ENCODE data around the gene GABRR2. TPM values are rescaled to one million over a fixed set of nuclear protein-coding genes. Genes with fewer than 3 reads are reported as not detected.

GABRR2 gene
- total RNA-seq, 2 experiments from 2014 or later, result 0.30 to 0.77 TPM

DNA sequence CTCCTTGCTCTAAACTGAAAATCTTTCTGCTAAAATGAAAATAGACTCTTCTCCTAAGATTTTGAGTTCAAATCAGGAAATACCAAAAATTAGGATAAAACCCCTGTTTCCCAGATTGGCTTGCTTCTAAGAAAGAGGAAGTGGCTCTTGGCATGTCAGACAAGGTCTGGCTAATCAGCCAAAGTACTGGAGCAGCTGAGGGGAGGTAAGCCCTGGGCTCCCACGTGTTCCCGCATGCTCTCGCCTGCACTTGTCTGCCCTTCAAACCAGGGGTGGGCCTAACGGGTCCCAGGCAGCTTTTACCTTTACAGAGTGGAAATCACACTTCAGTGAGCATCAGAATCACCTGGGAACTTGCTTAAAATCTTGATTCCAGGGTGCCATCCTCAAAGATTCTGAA lies 54.8 kb downstream of the GABRR2 start:
- H3K27ac Mint-ChIP-seq, result no peak overlapping the region
- POLR2A ChIA-PET, result no interaction called here
- DNase-seq, result no peak
- no peaks in the 10 kb centered on the region for H3K9me3 Mint-ChIP-seq
- no peak overlapping the region for H3K4me3 Mint-ChIP-seq
- H3K36me3 Mint-ChIP-seq (ENCODE audit: low read depth), result no peaks in the 10 kb centered on the region
- H3K4me1 Mint-ChIP-seq, result no peaks in the 10 kb centered on the region
- no peaks in the 10 kb centered on the region for H3K27me3 Mint-ChIP-seq
- CTCF ChIA-PET, result no interaction called here

GRCh38 chr6:89258912-89259311 lies 56.2 kb downstream of the GABRR2 start:
- CTCF ChIA-PET, result no interaction called here
- Mint-ChIP-seq H3K4me3 (no peak overlapping the region), H3K27me3 (peaks cover 2% of the 10 kb centered on the region), H3K9me3 (no peaks in the 10 kb centered on the region), H3K36me3 (ENCODE audit: low read depth) (no peaks in the 10 kb centered on the region), H3K4me1 (no peaks in the 10 kb centered on the region), H3K27ac (no peak overlapping the region)
- DNase-seq, result no peak
- POLR2A ChIA-PET, result no interaction called here

- Mint-ChIP-seq H3K9me3 (no peaks in the 10 kb centered on the region), H3K36me3 (ENCODE audit: low read depth) (no peaks in the 10 kb centered on the region), H3K27me3 (peaks cover 5% of the 10 kb centered on the region), H3K27ac (no peak overlapping the region), H3K4me1 (no peaks in the 10 kb centered on the region), H3K4me3 (no peak overlapping the region)
- POLR2A ChIA-PET, result interaction anchor here (0.5 kb wide), 1 partner anchor 8 kb away, joined by 4 read pairs; no protein-coding TSS in a partner anchor
- DNase-seq, result no peak
- CTCF ChIA-PET, result no interaction called here
Measured at GRCh38 chr6:89257781-89258180, 57.3 kb downstream of the GABRR2 start.

GRCh38 chr6:89257346-89257745 lies 57.8 kb downstream of the GABRR2 start:
- Mint-ChIP-seq H3K4me1 (no peaks in the 10 kb centered on the region), H3K27ac (no peak overlapping the region), H3K9me3 (no peaks in the 10 kb centered on the region), H3K4me3 (no peak overlapping the region), H3K36me3 (ENCODE audit: low read depth) (no peaks in the 10 kb centered on the region), H3K27me3 (peaks cover 5% of the 10 kb centered on the region)
- DNase-seq, result no peak
- ChIA-PET POLR2A (no interaction called here), CTCF (no interaction called here)

- H3K36me3 Mint-ChIP-seq (ENCODE audit: low read depth), result no peaks in the 10 kb centered on the region
- peaks cover 5% of the 10 kb centered on the region for H3K27me3 Mint-ChIP-seq
- no peaks in the 10 kb centered on the region for H3K9me3 Mint-ChIP-seq
- CTCF ChIA-PET, result interaction anchor here (0.6 kb wide), 1 partner anchor 470 kb away, joined by 3 read pairs; no protein-coding TSS in a partner anchor
- H3K4me1 Mint-ChIP-seq, result no peaks in the 10 kb centered on the region
- DNase-seq, result no peak
- no peak overlapping the region for H3K27ac Mint-ChIP-seq
- no peak overlapping the region for H3K4me3 Mint-ChIP-seq
- POLR2A ChIA-PET, result no interaction called here
Measured at GRCh38 chr6:89255417-89255816, 59.7 kb downstream of the GABRR2 start.

DNA sequence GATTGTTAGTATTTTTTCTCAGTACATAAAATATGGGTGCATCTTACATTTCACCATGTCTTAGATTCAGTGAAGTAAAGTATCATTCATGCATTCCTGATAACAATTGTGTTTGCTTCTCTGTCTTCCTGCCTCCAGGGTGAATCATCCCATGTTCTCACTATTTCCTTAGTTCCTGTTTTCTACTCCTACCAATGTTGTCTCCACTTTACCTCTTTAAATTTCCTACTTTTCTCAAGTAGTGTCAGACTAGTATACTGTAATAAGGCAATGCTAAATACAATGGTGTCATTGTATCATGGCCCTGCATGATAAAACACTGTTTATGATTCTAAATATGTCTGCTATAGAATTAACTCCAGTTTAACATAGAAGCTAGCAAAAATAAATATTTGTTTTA lies 60.5 kb downstream of the GABRR2 start:
- POLR2A ChIA-PET, result no interaction called here
- DNase-seq, result no peak
- CTCF ChIA-PET, result no interaction called here
- Mint-ChIP-seq H3K27ac (no peak overlapping the region), H3K36me3 (ENCODE audit: low read depth) (no peaks in the 10 kb centered on the region), H3K27me3 (peaks cover 5% of the 10 kb centered on the region), H3K4me1 (no peaks in the 10 kb centered on the region), H3K4me3 (no peak overlapping the region), H3K9me3 (no peaks in the 10 kb centered on the region)

GRCh38 chr6:89252907-89253306 lies 62.2 kb downstream of the GABRR2 start:
- no peaks in the 10 kb centered on the region for H3K9me3 Mint-ChIP-seq
- POLR2A ChIA-PET, result no interaction called here
- CTCF ChIA-PET, result interaction anchor here (1.3 kb wide), 1 partner anchor 10 kb away, joined by 3 read pairs; no protein-coding TSS in a partner anchor
- no peak for DNase-seq
- H3K27me3 Mint-ChIP-seq, result peaks cover 5% of the 10 kb centered on the region
- H3K4me1 Mint-ChIP-seq, result no peaks in the 10 kb centered on the region
- H3K36me3 Mint-ChIP-seq (ENCODE audit: low read depth), result no peaks in the 10 kb centered on the region
- H3K4me3 Mint-ChIP-seq, result no peak overlapping the region
- H3K27ac Mint-ChIP-seq, result no peak overlapping the region

DNA sequence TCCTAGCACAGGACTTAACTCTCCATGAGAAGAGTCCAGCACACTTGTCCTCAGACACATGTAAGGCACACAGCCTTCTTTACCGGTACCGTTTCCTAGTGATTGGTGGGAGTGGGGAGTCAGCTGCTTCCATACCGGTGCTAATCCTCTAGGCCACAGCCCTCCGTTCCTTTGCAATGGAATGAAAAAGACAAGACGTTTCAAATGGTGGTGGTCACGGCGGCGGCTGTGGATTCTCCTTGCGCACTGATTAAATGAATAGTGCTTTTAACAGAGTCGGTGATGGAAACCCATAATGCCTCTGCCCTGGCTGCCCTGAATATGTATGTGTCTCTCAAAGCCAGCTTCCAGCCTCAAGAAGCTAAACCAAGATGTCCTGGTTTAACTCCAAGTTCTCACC lies 63.1 kb downstream of the GABRR2 start:
- peaks cover 5% of the 10 kb centered on the region for H3K27me3 Mint-ChIP-seq
- H3K4me3 Mint-ChIP-seq, result no peak overlapping the region
- H3K27ac Mint-ChIP-seq, result no peak overlapping the region
- no peaks in the 10 kb centered on the region for H3K4me1 Mint-ChIP-seq
- POLR2A ChIA-PET, result no interaction called here
- CTCF ChIA-PET, result no interaction called here
- H3K9me3 Mint-ChIP-seq, result no peaks in the 10 kb centered on the region
- no peaks in the 10 kb centered on the region for H3K36me3 Mint-ChIP-seq (ENCODE audit: low read depth)
- no peak for DNase-seq

DNA sequence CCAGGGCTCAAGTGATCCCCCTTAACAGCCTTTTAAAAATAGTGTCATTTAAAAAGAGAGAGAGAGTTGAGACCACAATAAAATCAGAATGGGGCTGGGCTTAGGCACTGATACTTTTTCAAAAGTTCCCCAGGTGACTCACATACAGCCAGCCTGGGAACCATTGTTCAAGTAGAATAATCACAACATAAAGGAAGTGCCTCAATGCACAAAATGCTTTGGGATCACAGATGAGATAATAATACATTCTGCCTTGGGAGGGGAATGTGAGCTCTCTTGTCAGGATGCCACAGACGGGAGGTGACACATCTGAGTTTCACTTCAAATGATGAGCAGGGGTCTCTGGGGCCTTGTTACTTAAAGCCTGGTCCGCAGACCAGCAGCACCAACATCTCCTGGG lies 63.9 kb downstream of the GABRR2 start:
- DNase-seq, result no peak
- no peak overlapping the region for H3K27ac Mint-ChIP-seq
- peaks cover 10% of the 10 kb centered on the region for H3K27me3 Mint-ChIP-seq
- H3K4me1 Mint-ChIP-seq, result no peaks in the 10 kb centered on the region
- no peaks in the 10 kb centered on the region for H3K36me3 Mint-ChIP-seq (ENCODE audit: low read depth)
- no peaks in the 10 kb centered on the region for H3K9me3 Mint-ChIP-seq
- POLR2A ChIA-PET, result no interaction called here
- H3K4me3 Mint-ChIP-seq, result no peak overlapping the region
- CTCF ChIA-PET, result no interaction called here

GRCh38 chr6:89250239-89250638 lies 64.9 kb downstream of the GABRR2 start:
- Mint-ChIP-seq H3K4me3 (no peak overlapping the region), H3K27ac (no peak overlapping the region), H3K4me1 (no peaks in the 10 kb centered on the region), H3K9me3 (no peaks in the 10 kb centered on the region), H3K36me3 (ENCODE audit: low read depth) (no peaks in the 10 kb centered on the region), H3K27me3 (peaks cover 13% of the 10 kb centered on the region)
- ChIA-PET POLR2A (interaction anchor here (0.6 kb wide), 1 partner anchor 8 kb away, joined by 4 read pairs; no protein-coding TSS in a partner anchor), CTCF (interaction anchor here (1.0 kb wide), 1 partner anchor 268 kb away, joined by 5 read pairs; no protein-coding TSS in a partner anchor)
- DNase-seq, result no peak

GRCh38 chr6:89244241-89244985 lies 70.7 kb downstream of the GABRR2 start:
- Mint-ChIP-seq H3K27me3 (peaks cover 20% of the 10 kb centered on the region), H3K9me3 (no peaks in the 10 kb centered on the region), H3K4me3 (no peak overlapping the region), H3K36me3 (ENCODE audit: low read depth) (no peaks in the 10 kb centered on the region), H3K4me1 (peaks cover 23% of the 10 kb centered on the region), H3K27ac (no peak overlapping the region)
- ChIA-PET POLR2A (no interaction called here), CTCF (interaction anchor here (0.6 kb wide), 1 partner anchor 65 kb away, joined by 3 read pairs; no protein-coding TSS in a partner anchor)
- DNase-seq, result no peak

DNA sequence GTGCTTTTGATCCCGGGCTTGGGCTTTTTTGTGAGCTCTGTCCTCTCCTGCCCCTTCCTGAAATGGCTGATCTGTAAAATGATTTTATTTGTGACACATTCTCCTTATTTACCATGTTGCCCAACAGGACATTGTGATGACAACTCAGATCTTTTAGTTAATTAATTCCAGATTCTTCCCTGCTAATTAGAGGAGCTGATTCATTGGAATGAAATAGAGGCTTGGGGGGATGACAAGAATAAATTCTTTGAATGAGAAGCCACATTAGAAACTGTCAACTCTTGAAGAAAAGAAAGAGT lies 71.8 kb downstream of the GABRR2 start:
- no peak for DNase-seq
- no peak overlapping the region for H3K4me3 Mint-ChIP-seq
- H3K9me3 Mint-ChIP-seq, result no peaks in the 10 kb centered on the region
- H3K27ac Mint-ChIP-seq, result no peak overlapping the region
- POLR2A ChIA-PET, result no interaction called here
- CTCF ChIA-PET, result no interaction called here
- H3K36me3 Mint-ChIP-seq (ENCODE audit: low read depth), result no peaks in the 10 kb centered on the region
- H3K4me1 Mint-ChIP-seq, result peaks cover 27% of the 10 kb centered on the region
- peaks cover 21% of the 10 kb centered on the region for H3K27me3 Mint-ChIP-seq

DNA sequence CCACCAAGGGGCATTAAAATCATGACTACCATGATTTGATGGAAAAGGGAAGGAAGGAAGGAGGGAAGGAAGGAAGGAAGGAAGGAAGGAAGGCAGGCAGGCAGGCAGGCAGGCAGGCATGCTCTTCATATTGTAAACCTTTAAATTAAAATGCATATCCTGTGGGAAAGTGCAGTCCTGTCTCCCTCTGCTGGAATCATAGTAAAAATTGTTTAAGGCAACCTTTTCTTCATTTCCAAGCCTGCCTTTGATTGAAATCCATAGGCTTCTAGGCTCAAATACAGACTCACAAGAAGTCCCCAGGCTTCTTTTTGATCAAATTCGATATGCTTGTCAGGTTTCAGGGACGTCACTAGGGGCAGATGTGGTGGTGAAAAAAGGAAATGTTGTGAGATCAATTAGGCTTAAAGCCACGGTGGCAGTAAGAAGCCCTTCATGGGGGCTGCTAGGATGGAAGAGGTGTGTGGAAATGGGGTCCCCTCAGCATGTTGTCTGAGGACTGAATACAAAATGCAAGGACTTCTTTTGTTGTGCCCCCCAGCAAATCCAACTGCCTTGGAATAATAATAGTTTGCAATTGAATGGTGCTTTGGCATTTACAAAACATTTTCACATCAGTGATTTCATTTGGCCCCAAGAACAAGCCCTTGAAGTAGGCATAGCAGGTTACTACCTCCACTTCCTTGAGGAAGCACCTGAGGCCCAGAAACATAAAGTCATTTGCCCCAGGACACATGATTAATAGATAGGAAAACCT lies 72.3 kb downstream of the GABRR2 start:
- POLR2A ChIA-PET, result no interaction called here
- H3K27me3 Mint-ChIP-seq, result peaks cover 23% of the 10 kb centered on the region
- no peaks in the 10 kb centered on the region for H3K9me3 Mint-ChIP-seq
- H3K36me3 Mint-ChIP-seq (ENCODE audit: low read depth), result no peaks in the 10 kb centered on the region
- no peak overlapping the region for H3K4me3 Mint-ChIP-seq
- peaks cover 27% of the 10 kb centered on the region for H3K4me1 Mint-ChIP-seq
- DNase-seq, result peak; percentile 11
- CTCF ChIA-PET, result interaction anchor here (0.6 kb wide), 1 partner anchor 1884 kb away, joined by 3 read pairs; no protein-coding TSS in a partner anchor
- peak overlapping the region; percentile 4 for H3K27ac Mint-ChIP-seq

Data from activated CD4-positive, alpha-beta T cell treated with anti-CD3 and anti-CD28 coated beads, Interleukin-2, amount 10 ng/mL, durations not matched to agents 7 days and 5 days (primary cell).